Measurements from ENCODE around the gene METTL25.

DNA sequence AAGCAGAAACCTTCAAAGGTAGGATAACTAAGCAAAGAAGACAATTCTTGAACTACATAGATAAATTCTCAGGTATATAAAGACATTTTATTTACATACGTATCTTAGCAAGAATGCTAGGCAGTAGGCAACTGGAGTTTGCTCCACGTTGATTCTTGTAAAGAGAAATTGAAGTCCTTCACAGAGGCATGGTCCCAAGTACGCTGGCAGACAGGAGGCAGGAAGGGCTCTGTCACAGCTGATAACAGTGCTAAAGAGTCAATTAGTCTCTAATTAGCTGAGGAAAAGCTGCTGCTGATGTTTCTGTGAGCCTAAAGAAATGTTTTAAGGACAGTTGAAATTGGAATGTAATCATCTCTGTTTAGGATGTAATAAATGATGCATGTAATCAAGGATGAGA lies 146.8 kb downstream of the METTL25 start:
- TF ChIP-seq, protein P1, sequence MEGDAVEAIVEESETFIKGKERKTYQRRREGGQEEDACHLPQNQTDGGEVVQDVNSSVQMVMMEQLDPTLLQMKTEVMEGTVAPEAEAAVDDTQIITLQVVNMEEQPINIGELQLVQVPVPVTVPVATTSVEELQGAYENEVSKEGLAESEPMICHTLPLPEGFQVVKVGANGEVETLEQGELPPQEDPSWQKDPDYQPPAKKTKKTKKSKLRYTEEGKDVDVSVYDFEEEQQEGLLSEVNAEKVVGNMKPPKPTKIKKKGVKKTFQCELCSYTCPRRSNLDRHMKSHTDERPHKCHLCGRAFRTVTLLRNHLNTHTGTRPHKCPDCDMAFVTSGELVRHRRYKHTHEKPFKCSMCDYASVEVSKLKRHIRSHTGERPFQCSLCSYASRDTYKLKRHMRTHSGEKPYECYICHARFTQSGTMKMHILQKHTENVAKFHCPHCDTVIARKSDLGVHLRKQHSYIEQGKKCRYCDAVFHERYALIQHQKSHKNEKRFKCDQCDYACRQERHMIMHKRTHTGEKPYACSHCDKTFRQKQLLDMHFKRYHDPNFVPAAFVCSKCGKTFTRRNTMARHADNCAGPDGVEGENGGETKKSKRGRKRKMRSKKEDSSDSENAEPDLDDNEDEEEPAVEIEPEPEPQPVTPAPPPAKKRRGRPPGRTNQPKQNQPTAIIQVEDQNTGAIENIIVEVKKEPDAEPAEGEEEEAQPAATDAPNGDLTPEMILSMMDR (IDR thresholded peaks at IDR 0.05): no peak
- TF ChIP-seq POLR2AphosphoS5 (IDR thresholded peaks at IDR 0.05): no peak
